Peyer's patch (tissue), 4 donors: Measurements from ENCODE around the gene RBPJ.

ENCODE experiments used
- CTCF ChIP-seq, 6 experiments: fragments of 450-650 bp in 4 of 6; fragments of 200-600 bp in 2 of 6; sonication (generic) in 1 of 6; IDR thresholded peaks; one replicate each; pipeline ENCODE4 v1.5.1; 2017 to 2019; ENCODE audit warnings: antibody characterized with exemption in 6 of 6, mild to moderate bottlenecking in 3 of 6, moderate library complexity in 1 of 6
- POLR2A ChIP-seq, 2 donors: fragments of 450-650 bp; IDR thresholded peaks; one replicate each; pipeline ENCODE4 v1.5.1; 2017; ENCODE audit warnings: antibody characterized with exemption in 2 of 2, mild to moderate bottlenecking in 2 of 2, moderate library complexity in 2 of 2

- TF ChIP-seq CTCF (IDR thresholded peaks at IDR 0.05) = no peak
- no peak for TF ChIP-seq POLR2A (IDR thresholded peaks at IDR 0.05)
Measured at GRCh38 chr4:26402458-26402857, 81.6 kb downstream of the RBPJ start.
